BE2C (cell line): Measurements from ENCODE around the gene MALT1.

ENCODE experiments used
- DNase-seq: peaks from one replicate; pipeline ENCODE4 v3.0.0-alpha.2; 2020
- H3K27me3 ChIP-seq: fragments of 250-450 bp; sonication (Bioruptor Pico); 2 replicates; pipeline ENCODE4 v1.5.1; 2020; ENCODE audit warnings: mild to moderate bottlenecking
- H3K36me3 ChIP-seq: fragments of 250-450 bp; sonication (Bioruptor Pico); 2 replicates; pipeline ENCODE4 v1.5.1; 2020; ENCODE audit warnings: mild to moderate bottlenecking
- H3K4me1 ChIP-seq: fragments of 250-450 bp; sonication (Bioruptor Pico); 2 replicates; pipeline ENCODE4 v1.5.1; 2020
- H3K4me3 ChIP-seq: 2 replicates; pipeline ENCODE4 v1.5.1; 2011; ENCODE audit warnings: low read depth, low read length
- H3K9me3 ChIP-seq: fragments of 250-450 bp; sonication (Bioruptor Pico); 2 replicates; pipeline ENCODE4 v1.5.1; 2020
- TF ChIP-seq, protein P1 (sequence below): IDR thresholded peaks from 2 replicates; pipeline ENCODE4 v1.5.1; 2012; ENCODE audit warnings: mild to moderate bottlenecking, low read depth, low read length

The MALT1 gene

DNA sequence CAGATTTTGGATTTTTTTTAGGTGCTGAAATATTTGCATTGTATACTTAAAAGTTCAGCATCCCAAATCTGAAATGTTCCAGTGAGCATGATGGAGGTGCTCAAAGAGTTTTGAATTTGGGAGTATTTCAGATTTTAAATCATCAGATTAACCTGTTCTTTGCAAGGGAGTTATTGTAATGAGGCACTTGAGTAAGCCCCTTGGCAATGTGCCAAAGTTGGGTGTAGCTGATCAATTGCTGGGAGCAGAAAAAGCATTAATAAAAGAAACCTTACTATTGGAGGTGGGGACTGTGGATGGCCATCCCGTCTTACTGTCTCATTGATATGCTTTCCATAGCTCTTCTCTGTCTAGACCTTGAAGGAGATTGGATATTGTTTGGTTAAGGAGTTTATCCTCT lies 28.3 kb downstream of the MALT1 start:
- no peak overlapping the region for H3K4me3 ChIP-seq
- H3K4me1 ChIP-seq: no peaks in the 10 kb centered on the region
- no peaks in the 10 kb centered on the region for H3K36me3 ChIP-seq
- no peaks in the 10 kb centered on the region for H3K27me3 ChIP-seq
- TF ChIP-seq, protein P1, sequence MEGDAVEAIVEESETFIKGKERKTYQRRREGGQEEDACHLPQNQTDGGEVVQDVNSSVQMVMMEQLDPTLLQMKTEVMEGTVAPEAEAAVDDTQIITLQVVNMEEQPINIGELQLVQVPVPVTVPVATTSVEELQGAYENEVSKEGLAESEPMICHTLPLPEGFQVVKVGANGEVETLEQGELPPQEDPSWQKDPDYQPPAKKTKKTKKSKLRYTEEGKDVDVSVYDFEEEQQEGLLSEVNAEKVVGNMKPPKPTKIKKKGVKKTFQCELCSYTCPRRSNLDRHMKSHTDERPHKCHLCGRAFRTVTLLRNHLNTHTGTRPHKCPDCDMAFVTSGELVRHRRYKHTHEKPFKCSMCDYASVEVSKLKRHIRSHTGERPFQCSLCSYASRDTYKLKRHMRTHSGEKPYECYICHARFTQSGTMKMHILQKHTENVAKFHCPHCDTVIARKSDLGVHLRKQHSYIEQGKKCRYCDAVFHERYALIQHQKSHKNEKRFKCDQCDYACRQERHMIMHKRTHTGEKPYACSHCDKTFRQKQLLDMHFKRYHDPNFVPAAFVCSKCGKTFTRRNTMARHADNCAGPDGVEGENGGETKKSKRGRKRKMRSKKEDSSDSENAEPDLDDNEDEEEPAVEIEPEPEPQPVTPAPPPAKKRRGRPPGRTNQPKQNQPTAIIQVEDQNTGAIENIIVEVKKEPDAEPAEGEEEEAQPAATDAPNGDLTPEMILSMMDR: no peak
- no peak for DNase-seq
- no peaks in the 10 kb centered on the region for H3K9me3 ChIP-seq

DNA sequence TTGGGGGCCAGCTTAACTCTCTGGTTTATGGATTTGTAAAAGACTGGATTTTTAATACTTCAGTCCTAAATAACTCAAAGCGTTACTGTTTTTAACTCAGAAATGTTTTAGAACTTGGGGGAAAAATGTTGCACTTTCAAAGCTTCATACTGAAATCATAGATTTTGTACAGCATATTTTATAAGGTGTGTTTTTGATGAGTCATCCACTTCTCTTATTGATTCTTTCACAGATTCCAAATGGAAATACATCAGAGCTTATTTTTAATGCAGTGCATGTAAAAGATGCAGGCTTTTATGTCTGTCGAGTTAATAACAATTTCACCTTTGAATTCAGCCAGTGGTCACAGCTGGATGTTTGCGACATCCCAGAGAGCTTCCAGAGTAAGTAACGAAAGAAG lies 28.9 kb downstream of the MALT1 start:
- Histone ChIP-seq H3K4me1 (no peaks in the 10 kb centered on the region), H3K4me3 (no peak overlapping the region), H3K27me3 (no peaks in the 10 kb centered on the region), H3K9me3 (no peaks in the 10 kb centered on the region), H3K36me3 (no peaks in the 10 kb centered on the region)
- TF ChIP-seq, protein P1: no peak
- DNase-seq: no peak

DNA sequence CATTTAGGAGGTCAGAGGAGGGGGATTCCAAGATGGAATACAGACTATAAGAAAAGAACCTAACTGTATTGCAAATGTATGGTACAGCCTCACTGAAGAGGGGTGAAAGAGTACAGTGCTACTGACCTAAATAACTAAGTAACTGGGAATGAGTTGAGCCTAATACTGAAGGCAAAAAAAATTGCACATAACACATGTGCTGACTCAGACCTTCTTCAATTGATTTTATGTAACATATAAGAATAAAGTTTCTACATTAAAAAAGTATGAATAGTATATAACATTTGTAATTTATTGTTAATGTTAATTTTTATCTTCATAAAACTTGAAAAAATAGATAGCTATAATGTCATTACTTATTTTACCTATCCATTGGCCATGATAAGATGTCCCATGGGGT lies 41.7 kb downstream of the MALT1 start:
- Histone ChIP-seq H3K4me3 (no peak overlapping the region), H3K27me3 (no peaks in the 10 kb centered on the region), H3K9me3 (no peaks in the 10 kb centered on the region), H3K36me3 (no peaks in the 10 kb centered on the region), H3K4me1 (no peaks in the 10 kb centered on the region)
- no peak for DNase-seq
- TF ChIP-seq, protein P1: no peak

DNA sequence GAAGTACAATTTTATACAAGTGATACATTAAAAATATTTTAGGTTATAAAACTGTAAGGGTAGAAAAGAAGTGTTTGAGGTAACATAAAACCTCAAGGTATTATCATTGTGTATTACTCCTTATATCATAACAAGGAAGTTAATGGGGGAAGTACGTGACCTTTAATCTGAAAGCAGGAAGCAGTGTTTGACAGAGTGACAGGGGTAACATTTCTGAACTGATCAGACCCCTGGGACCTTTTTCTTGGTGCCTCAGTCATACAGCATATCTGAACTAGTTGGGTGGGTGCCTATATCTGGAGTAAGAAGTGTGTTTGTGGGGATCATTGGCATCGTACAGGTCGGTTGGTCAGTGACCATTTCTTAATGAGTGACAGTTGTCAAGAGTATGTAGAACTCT lies 43.0 kb downstream of the MALT1 start:
- Histone ChIP-seq H3K4me3 (no peak overlapping the region), H3K36me3 (no peaks in the 10 kb centered on the region), H3K4me1 (no peaks in the 10 kb centered on the region), H3K9me3 (no peaks in the 10 kb centered on the region), H3K27me3 (no peaks in the 10 kb centered on the region)
- DNase-seq: no peak
- TF ChIP-seq, protein P1: no peak

DNA sequence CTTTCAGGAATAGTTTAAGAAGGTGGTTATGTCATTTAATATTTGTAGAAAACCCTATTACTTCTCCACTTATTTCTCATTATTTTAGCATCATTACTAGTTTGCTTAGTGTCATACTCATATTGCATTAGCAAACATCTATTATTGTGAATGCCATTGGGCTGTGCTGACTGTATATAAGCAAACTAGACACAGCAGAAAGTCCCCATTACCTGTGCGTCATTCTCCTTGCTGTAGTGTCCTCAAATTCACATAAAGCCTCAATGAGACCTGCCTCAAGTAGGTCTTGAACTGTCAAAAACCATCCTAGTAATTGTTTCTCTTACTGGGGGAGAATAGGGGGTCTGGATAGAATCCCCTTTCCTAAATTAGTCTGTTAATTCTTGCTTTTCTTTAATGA lies 43.6 kb downstream of the MALT1 start:
- H3K9me3 ChIP-seq: no peaks in the 10 kb centered on the region
- no peaks in the 10 kb centered on the region for H3K36me3 ChIP-seq
- DNase-seq: no peak
- TF ChIP-seq, protein P1: no peak
- no peak overlapping the region for H3K4me3 ChIP-seq
- no peaks in the 10 kb centered on the region for H3K4me1 ChIP-seq
- H3K27me3 ChIP-seq: no peaks in the 10 kb centered on the region

DNA sequence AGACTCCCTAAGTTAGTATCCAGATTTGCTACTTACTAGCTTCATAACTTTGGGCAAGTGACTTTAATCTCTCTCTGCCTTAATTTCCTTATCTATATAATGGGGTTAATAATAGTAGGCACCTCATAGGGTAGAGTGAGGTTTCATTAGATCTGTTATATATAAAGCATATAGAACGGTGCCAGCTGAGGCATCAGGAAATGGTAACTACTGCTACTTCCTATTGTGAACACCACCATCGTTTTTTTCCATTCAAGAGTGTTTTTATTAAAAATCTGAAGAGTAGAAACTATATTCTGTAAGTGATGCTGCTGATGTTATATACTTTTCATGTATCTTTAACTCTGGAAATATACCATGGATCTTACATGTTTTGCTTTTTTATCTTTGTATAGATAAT lies 44.3 kb downstream of the MALT1 start:
- no peaks in the 10 kb centered on the region for H3K4me1 ChIP-seq
- no peak overlapping the region for H3K4me3 ChIP-seq
- DNase-seq: no peak
- H3K36me3 ChIP-seq: no peaks in the 10 kb centered on the region
- TF ChIP-seq, protein P1: no peak
- no peaks in the 10 kb centered on the region for H3K9me3 ChIP-seq
- no peaks in the 10 kb centered on the region for H3K27me3 ChIP-seq
